Neural progenitor cell (in vitro differentiated cells): Measurements from ENCODE around the gene DGCR6.
"Not testable (repeated sequence)": the region's sequence is repeated elsewhere in the genome, so short reads cannot be mapped to it uniquely, and the experiment has no call there.

ENCODE experiments used
- CTCF ChIP-seq: fragments of 200-600 bp; sonication (generic); IDR thresholded peaks from 2 replicates; pipeline ENCODE4 v1.5.1; 2017; ENCODE audit warnings: antibody characterized with exemption, mild to moderate bottlenecking
- EZH2phosphoT487 ChIP-seq: fragments of 200-600 bp; sonication (generic); IDR thresholded peaks from 2 replicates; pipeline ENCODE4 v1.6.1; 2017; ENCODE audit warnings: antibody characterized with exemption

- not testable (repeated sequence) for TF ChIP-seq EZH2phosphoT487, CTCF
Observed at GRCh38 chr22:18957621-18958320, 51.7 kb downstream of the DGCR6 start.
